Vagina (tissue), 2 donors: ENCODE measurements around the gene NPY5R. TPM values are rescaled to one million over a fixed set of nuclear protein-coding genes. Genes with fewer than 3 reads are reported as not detected.

Experiments
- DNase-seq, 2 donors: peaks; one replicate each; pipeline ENCODE4 v3.0.0-alpha.2; 2017; ENCODE audit errors: extremely low spot score in 2 of 2
- H3K27ac ChIP-seq: fragments of 200-600 bp; sonication (generic); one replicate; pipeline ENCODE4 v1.5.1; 2019
- H3K27me3 ChIP-seq: fragments of 200-600 bp; sonication (generic); one replicate; pipeline ENCODE4 v1.5.1; 2019
- H3K36me3 ChIP-seq, 2 donors: fragments of 200-600 bp; sonication (generic); one replicate each; pipeline ENCODE4 v1.5.1; 2017 to 2019
- H3K4me1 ChIP-seq: fragments of 200-600 bp; sonication (generic); one replicate; pipeline ENCODE4 v1.5.1; 2019
- H3K4me3 ChIP-seq, 2 donors: fragments of 200-600 bp; sonication (generic); 1 replicate in 1 of 2; 2 replicates in 1 of 2; pipeline ENCODE4 v1.5.1; 2016 to 2019
- H3K9me3 ChIP-seq: fragments of 200-600 bp; sonication (generic); one replicate; pipeline ENCODE4 v1.5.1; 2019
- CTCF ChIP-seq, 3 experiments: fragments of 450-650 bp in 2 of 3; fragments of 200-600 bp in 1 of 3; sonication (generic) in 1 of 3; IDR thresholded peaks; one replicate each; pipeline ENCODE4 v1.5.1; 2017 to 2019; ENCODE audit warnings: antibody characterized with exemption in 3 of 3, mild to moderate bottlenecking in 2 of 3, moderate library complexity in 2 of 3
- POLR2A ChIP-seq, 2 donors: fragments of 450-650 bp; IDR thresholded peaks; one replicate each; pipeline ENCODE4 v1.6.1; 2017; ENCODE audit warnings: antibody characterized with exemption in 2 of 2, mild to moderate bottlenecking in 2 of 2, moderate library complexity in 2 of 2
- POLR2AphosphoS5 ChIP-seq, 2 donors: sonication (generic); formaldehyde crosslinking; IDR thresholded peaks; one replicate each; pipeline ENCODE4 v1.9.0; 2017; ENCODE audit warnings: antibody characterized with exemption in 2 of 2, mild to moderate bottlenecking in 2 of 2, low read depth in 1 of 2; ENCODE audit not compliant: insufficient read depth in 1 of 2
- intact Hi-C: fragments of 100-400 bp; cut with DNase I; formaldehyde crosslinking; loops from one replicate; pipeline ENCODE4 v1.15.1; 2023
- total RNA-seq: library from RNA; depleted of rRNA; stranded (reverse); fragments of >200 nt; gene quantifications from one replicate; pipeline ENCODE4 v1.2.3, GENCODE V29; 2016

Gene NPY5R
- total RNA-seq, 1 donor from 2014 or later: not detected

GRCh38 chr4:163393471-163393870, 49.8 kb downstream of the NPY5R start:
- H3K9me3 ChIP-seq: no peaks in the 10 kb centered on the region
- no peak overlapping the region for H3K4me3 ChIP-seq
- intact Hi-C loops: no loop called here
- H3K27me3 ChIP-seq: no peaks in the 10 kb centered on the region
- DNase-seq: no peak
- TF ChIP-seq POLR2A (IDR thresholded peaks at IDR 0.05) (no peak), POLR2AphosphoS5 (IDR thresholded peaks at IDR 0.05; ENCODE audit: insufficient read depth in 1 of 2, low read depth in 1 of 2) (no peak), CTCF (IDR thresholded peaks at IDR 0.05) (no peak)
- H3K27ac ChIP-seq: no peak overlapping the region
- H3K4me1 ChIP-seq: no peaks in the 10 kb centered on the region
- H3K36me3 ChIP-seq: no peaks in the 10 kb centered on the region

- intact Hi-C loops: no loop called here
- TF ChIP-seq POLR2A (IDR thresholded peaks at IDR 0.05) (no peak), CTCF (IDR thresholded peaks at IDR 0.05) (no peak), POLR2AphosphoS5 (IDR thresholded peaks at IDR 0.05; ENCODE audit: insufficient read depth in 1 of 2, low read depth in 1 of 2) (no peak)
- Histone ChIP-seq H3K27ac (no peak overlapping the region), H3K4me3 (no peak overlapping the region), H3K36me3 (no peaks in the 10 kb centered on the region), H3K9me3 (no peaks in the 10 kb centered on the region), H3K4me1 (no peaks in the 10 kb centered on the region), H3K27me3 (no peaks in the 10 kb centered on the region)
- no peak for DNase-seq
These were observed 51.4 kb downstream of the NPY5R start for GRCh38 chr4:163395055-163395454.

GRCh38 chr4:163395758-163396157, 52.1 kb downstream of the NPY5R start:
- TF ChIP-seq CTCF (IDR thresholded peaks at IDR 0.05) (no peak), POLR2A (IDR thresholded peaks at IDR 0.05) (no peak), POLR2AphosphoS5 (IDR thresholded peaks at IDR 0.05; ENCODE audit: insufficient read depth in 1 of 2, low read depth in 1 of 2) (no peak)
- intact Hi-C loops: no loop called here
- no peaks in the 10 kb centered on the region for H3K36me3 ChIP-seq
- no peaks in the 10 kb centered on the region for H3K9me3 ChIP-seq
- H3K27ac ChIP-seq: no peak overlapping the region
- no peak overlapping the region for H3K4me3 ChIP-seq
- H3K27me3 ChIP-seq: no peaks in the 10 kb centered on the region
- no peaks in the 10 kb centered on the region for H3K4me1 ChIP-seq
- DNase-seq: no peak

- Histone ChIP-seq H3K27me3 (no peaks in the 10 kb centered on the region), H3K27ac (no peak overlapping the region), H3K36me3 (no peaks in the 10 kb centered on the region), H3K4me3 (no peak overlapping the region), H3K4me1 (no peaks in the 10 kb centered on the region), H3K9me3 (no peaks in the 10 kb centered on the region)
- TF ChIP-seq POLR2A (IDR thresholded peaks at IDR 0.05) (no peak), CTCF (IDR thresholded peaks at IDR 0.05) (no peak), POLR2AphosphoS5 (IDR thresholded peaks at IDR 0.05; ENCODE audit: insufficient read depth in 1 of 2, low read depth in 1 of 2) (no peak)
- intact Hi-C loops: no loop called here
- no peak for DNase-seq
These were observed 54.5 kb downstream of the NPY5R start for GRCh38 chr4:163398238-163398637.

- no peak for TF ChIP-seq CTCF (IDR thresholded peaks at IDR 0.05)
- no peak for TF ChIP-seq POLR2A (IDR thresholded peaks at IDR 0.05)
- no peak for TF ChIP-seq POLR2AphosphoS5 (IDR thresholded peaks at IDR 0.05; ENCODE audit: insufficient read depth in 1 of 2, low read depth in 1 of 2)
- H3K4me3 ChIP-seq: no peak overlapping the region
- no peak for DNase-seq
- no peaks in the 10 kb centered on the region for H3K36me3 ChIP-seq
- no peaks in the 10 kb centered on the region for H3K27me3 ChIP-seq
- no peaks in the 10 kb centered on the region for H3K4me1 ChIP-seq
- no peaks in the 10 kb centered on the region for H3K9me3 ChIP-seq
- no peak overlapping the region for H3K27ac ChIP-seq
- intact Hi-C loops: no loop called here
These were observed 57.2 kb downstream of the NPY5R start for GRCh38 chr4:163400911-163401310.

Other genes starting within 250 kb of the NPY5R start
- gene NAF1, start 177.0 kb upstream of the NPY5R start, total RNA-seq: 21.4 TPM
- gene NPY1R, start 11.3 kb upstream of the NPY5R start, total RNA-seq: 16.7 TPM
- gene TKTL2, start 129.9 kb downstream of the NPY5R start, total RNA-seq: not detected
- 35.8 TPM for gene TMA16, start 150.8 kb downstream of the NPY5R start, total RNA-seq